Vagina (tissue), 2 donors: Measurements from ENCODE around the gene IGHMBP2.

Source experiments
- POLR2AphosphoS5 ChIP-seq, 2 donors: sonication (generic); formaldehyde crosslinking; IDR thresholded peaks; one replicate each; pipeline ENCODE4 v1.9.0; 2017; ENCODE audit warnings: antibody characterized with exemption in 2 of 2, mild to moderate bottlenecking in 2 of 2, low read depth in 1 of 2; ENCODE audit not compliant: insufficient read depth in 1 of 2
- TF ChIP-seq, protein P1 (sequence below), 3 experiments: fragments of 450-650 bp in 2 of 3; fragments of 200-600 bp in 1 of 3; sonication (generic) in 1 of 3; IDR thresholded peaks; one replicate each; pipeline ENCODE4 v1.5.1; 2017 to 2019; ENCODE audit warnings: antibody characterized with exemption in 3 of 3, mild to moderate bottlenecking in 2 of 3, moderate library complexity in 2 of 3

DNA sequence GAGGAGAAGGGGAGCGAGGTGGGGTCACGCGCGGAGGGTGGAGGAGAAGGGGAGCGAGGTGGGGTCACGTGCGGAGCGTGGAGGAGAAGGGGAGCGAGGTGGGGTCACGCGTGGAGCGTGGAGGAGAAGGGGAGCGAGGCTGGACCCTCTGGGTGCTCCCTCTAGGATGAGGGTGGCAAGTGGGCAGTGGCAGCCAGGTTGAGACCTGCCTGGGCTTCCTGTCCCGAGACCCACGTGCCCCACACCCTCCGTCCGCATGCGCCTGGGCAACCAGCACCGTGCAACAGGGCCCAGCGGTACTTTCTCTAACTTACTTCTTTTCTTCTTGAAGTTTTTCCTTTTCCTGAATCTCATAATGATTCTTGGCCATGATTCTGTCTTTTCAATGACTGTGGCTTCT is 11.1 kb upstream of the IGHMBP2 start:
- TF ChIP-seq, protein P1, sequence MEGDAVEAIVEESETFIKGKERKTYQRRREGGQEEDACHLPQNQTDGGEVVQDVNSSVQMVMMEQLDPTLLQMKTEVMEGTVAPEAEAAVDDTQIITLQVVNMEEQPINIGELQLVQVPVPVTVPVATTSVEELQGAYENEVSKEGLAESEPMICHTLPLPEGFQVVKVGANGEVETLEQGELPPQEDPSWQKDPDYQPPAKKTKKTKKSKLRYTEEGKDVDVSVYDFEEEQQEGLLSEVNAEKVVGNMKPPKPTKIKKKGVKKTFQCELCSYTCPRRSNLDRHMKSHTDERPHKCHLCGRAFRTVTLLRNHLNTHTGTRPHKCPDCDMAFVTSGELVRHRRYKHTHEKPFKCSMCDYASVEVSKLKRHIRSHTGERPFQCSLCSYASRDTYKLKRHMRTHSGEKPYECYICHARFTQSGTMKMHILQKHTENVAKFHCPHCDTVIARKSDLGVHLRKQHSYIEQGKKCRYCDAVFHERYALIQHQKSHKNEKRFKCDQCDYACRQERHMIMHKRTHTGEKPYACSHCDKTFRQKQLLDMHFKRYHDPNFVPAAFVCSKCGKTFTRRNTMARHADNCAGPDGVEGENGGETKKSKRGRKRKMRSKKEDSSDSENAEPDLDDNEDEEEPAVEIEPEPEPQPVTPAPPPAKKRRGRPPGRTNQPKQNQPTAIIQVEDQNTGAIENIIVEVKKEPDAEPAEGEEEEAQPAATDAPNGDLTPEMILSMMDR (IDR thresholded peaks at IDR 0.05), result no peak
- no peak for TF ChIP-seq POLR2AphosphoS5 (IDR thresholded peaks at IDR 0.05; ENCODE audit: insufficient read depth in 1 of 2, low read depth in 1 of 2)
